ENCODE data around the gene RPL18A. TPM values are rescaled to one million over a fixed set of nuclear protein-coding genes. Genes with fewer than 3 reads are reported as not detected.
"Not testable (repeated sequence)": the region's sequence is repeated elsewhere in the genome, so short reads cannot be mapped to it uniquely, and the experiment has no call there.

Gene RPL18A
- polyA plus RNA-seq, 4 donors: 828 to 1,246 (median 866) TPM

- DNase-seq (ENCODE audit: low read depth in 4 of 4, low spot score in 3 of 4): no peak
Observed at GRCh38 chr19:17865364-17866311, 5.9 kb downstream of the RPL18A start.

- DNase-seq (ENCODE audit: low read depth in 4 of 4, low spot score in 3 of 4): no peak
Observed at GRCh38 chr19:17866312-17866963, 6.7 kb downstream of the RPL18A start.

- DNase-seq (ENCODE audit: low read depth in 4 of 4, low spot score in 3 of 4): no peak
Observed at GRCh38 chr19:17866964-17867486, 7.3 kb downstream of the RPL18A start.

GRCh38 chr19:17868669-17869068 is 9.0 kb downstream of the RPL18A start:
- no peak for DNase-seq (ENCODE audit: low read depth in 4 of 4, low spot score in 3 of 4)

GRCh38 chr19:17869114-17869608 is 9.5 kb downstream of the RPL18A start:
- no peak for DNase-seq (ENCODE audit: low read depth in 4 of 4, low spot score in 3 of 4)

- no peak for DNase-seq (ENCODE audit: low read depth in 4 of 4, low spot score in 3 of 4)
Observed at GRCh38 chr19:17871032-17871877, 11.5 kb downstream of the RPL18A start.

- DNase-seq (ENCODE audit: low read depth in 4 of 4, low spot score in 3 of 4): no peak
Observed at GRCh38 chr19:17871878-17872250, 12.2 kb downstream of the RPL18A start, which contains the start of gene SLC5A5. Gene SLC5A5 (plus strand): TSS chr19:17871945. CDS start chr19:17872320, 375 bp downstream.

GRCh38 chr19:17872251-17873001 is 12.7 kb downstream of the RPL18A start:
- no peak for DNase-seq (ENCODE audit: low read depth in 4 of 4, low spot score in 3 of 4)

GRCh38 chr19:17873786-17874757 is 14.4 kb downstream of the RPL18A start:
- DNase-seq (ENCODE audit: low read depth in 4 of 4, low spot score in 3 of 4): no peak

GRCh38 chr19:17874758-17875135 is 15.0 kb downstream of the RPL18A start:
- DNase-seq (ENCODE audit: low read depth in 4 of 4, low spot score in 3 of 4): no peak

- DNase-seq (ENCODE audit: low read depth in 4 of 4, low spot score in 3 of 4): no peak
Observed at GRCh38 chr19:17877696-17878095, 18.0 kb downstream of the RPL18A start.

GRCh38 chr19:17879466-17879865 is 19.8 kb downstream of the RPL18A start:
- DNase-seq (ENCODE audit: low read depth in 4 of 4, low spot score in 3 of 4): no peak

- DNase-seq (ENCODE audit: low read depth in 4 of 4, low spot score in 3 of 4): no peak
Observed at GRCh38 chr19:17881701-17882100, 22.0 kb downstream of the RPL18A start.

- no peak for DNase-seq (ENCODE audit: low read depth in 4 of 4, low spot score in 3 of 4)
Observed at GRCh38 chr19:17883627-17884410, 24.1 kb downstream of the RPL18A start.

- no peak for DNase-seq (ENCODE audit: low read depth in 4 of 4, low spot score in 3 of 4)
Observed at GRCh38 chr19:17886515-17886914, 26.8 kb downstream of the RPL18A start.

GRCh38 chr19:17887221-17887620 is 27.5 kb downstream of the RPL18A start:
- DNase-seq (ENCODE audit: low read depth in 4 of 4, low spot score in 3 of 4): not testable (repeated sequence)

- no peak for DNase-seq (ENCODE audit: low read depth in 4 of 4, low spot score in 3 of 4)
Observed at GRCh38 chr19:17888260-17888659, 28.6 kb downstream of the RPL18A start.

Data from left renal pelvis (tissue), 4 donors.